Activated effector memory CD4-positive, alpha-beta T cell treated with anti-CD3 and anti-CD28 coated beads, Interleukin-2, amount 50 U/mL, for 16 hours (primary cell): Measurements from ENCODE around the gene LRRC59.
A peak's percentile ranks its signal among the peaks of the same experiment; 100 is the strongest.

Experiments
- DNase-seq: peaks from one replicate; pipeline ENCODE4 v3.0.0-alpha.2; 2020

Gene LRRC59

DNA sequence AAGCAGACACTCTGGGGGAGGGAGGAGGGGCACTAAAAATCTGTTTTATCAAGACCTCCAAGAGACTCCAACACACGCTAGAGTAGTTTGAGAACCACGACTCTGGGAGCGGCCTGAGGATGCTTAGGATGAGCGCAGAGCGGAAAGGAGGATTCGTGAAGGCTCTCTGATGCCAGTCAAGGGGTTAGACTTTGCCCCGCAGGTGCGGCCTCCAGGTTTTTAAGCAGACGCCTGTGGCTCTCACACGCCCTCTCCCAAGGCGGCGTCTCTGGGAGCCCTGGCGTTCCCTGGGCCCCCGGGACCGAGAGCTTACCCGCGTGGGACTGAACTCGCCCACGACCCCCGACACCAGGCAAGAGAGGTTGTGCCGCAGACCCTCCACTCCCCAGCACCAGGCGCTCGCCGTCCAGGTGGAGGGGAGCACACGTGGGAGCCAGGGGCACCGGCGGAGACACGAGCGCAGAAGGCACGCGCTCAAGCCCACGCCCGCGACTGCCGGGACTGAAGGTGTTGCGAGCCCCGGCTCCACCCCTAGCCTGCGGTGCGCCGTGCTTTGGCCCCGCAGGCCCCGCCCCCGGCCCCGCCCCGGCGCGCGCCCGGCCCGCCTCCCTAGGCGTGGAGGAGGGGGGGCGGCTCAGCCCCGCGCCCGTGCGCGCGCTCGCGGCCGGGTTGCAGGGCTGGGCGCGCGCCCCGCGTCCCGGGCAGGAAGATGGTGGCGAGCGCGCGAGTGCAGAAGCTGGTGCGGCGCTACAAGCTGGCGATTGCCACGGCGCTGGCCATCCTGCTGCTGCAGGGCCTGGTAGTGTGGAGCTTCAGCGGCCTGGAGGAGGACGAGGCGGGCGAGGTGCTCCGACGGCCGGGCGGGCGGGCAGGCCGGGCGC lies 51.7 kb downstream of the LRRC59 start, which contains the start of gene XYLT2:
Gene XYLT2, plus strand, starts transcription at position 695 of the 881 bp plus-strand sequence. Its CDS starts 15 bp downstream, at position 710.
- DNase-seq: peak; percentile 97

DNA sequence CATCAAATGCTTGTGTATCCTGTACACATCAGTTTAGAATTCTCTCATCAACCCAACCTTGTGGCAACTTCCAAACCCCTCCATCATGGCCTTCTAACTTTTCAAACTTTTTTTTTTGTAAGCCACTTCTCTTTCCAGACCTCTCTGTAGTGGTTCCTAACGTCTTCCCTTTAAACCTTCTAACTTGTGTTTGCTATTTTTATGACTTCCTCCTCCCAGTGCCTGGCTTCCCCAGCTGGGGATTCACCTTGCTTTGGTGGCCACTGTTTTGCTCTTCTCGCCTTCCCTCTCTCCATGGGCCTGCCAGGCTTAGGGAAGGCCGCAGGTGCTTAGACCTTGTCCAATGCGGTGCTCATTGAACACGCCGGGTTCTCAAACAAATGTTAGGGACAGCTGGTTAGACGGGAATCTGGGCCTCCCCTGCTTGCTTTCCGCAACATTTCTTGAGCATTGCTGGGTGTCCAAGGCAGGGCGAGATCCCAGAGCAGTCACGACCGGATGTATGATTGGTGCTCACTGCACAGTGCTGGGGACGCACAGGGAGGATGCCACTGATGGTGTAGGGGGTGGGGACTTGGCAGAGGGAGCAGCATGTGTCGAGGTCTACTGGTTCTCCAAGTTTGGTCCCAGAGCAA lies 52.5 kb downstream of the LRRC59 start:
- peak; percentile 62 for DNase-seq

DNA sequence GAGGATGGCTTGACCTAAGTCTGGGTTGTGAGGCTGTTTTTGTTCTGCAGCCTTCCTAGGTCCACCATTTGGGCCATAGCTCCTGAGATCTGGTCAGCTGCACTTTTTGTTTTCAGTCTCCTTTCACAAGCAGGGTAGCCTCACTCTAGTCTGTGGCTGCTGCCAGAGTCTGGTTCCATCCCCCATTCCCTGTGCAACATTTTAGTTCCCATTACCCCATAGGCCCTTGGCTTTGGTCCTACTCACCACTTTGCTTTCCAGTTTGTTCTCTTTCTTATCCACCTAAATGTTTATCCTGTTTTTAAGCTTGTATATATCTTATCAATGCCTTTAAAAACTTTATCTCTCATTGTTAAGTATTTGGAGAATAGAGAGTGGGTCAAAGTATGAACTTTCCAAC lies 57.9 kb downstream of the LRRC59 start:
- DNase-seq: peak; percentile 4

DNA sequence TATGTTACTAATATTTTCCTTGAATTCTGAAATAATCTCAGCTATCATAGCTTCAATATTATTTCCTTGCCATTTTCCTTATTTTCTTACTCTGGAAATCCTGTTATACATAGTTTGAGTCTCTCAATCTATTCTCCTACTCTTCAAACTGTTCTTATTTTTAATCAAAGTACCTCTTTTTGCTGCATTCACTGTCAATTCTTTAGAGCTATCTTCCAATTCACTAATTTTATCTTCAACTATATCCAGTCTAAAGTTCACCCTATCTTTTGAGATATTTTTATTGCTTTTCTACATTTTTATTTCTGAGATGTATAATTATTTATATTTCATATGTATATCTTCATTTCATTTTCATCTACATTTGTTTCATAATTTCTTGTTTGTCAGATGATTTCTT lies 58.7 kb downstream of the LRRC59 start:
- DNase-seq: no peak

DNA sequence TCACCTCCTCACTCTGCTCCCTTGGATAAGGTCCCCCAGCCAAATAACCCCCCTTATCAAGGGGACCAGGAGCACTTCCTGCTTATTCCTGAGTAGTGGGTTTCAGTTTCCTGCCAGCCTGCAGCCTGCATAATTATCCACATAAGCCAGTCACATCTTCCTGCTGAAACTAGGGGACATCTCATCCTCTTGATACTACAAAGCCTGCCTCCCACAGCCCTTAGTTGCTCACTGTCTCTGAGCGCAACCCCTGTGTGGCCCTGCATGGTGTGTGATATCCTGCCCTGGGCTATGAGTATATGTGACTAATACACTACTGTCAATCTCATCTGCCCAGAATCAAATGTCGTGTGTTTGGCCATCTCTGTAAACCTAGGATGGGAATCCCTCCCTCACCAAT lies 59.4 kb downstream of the LRRC59 start:
- DNase-seq: peak; percentile 22

DNA sequence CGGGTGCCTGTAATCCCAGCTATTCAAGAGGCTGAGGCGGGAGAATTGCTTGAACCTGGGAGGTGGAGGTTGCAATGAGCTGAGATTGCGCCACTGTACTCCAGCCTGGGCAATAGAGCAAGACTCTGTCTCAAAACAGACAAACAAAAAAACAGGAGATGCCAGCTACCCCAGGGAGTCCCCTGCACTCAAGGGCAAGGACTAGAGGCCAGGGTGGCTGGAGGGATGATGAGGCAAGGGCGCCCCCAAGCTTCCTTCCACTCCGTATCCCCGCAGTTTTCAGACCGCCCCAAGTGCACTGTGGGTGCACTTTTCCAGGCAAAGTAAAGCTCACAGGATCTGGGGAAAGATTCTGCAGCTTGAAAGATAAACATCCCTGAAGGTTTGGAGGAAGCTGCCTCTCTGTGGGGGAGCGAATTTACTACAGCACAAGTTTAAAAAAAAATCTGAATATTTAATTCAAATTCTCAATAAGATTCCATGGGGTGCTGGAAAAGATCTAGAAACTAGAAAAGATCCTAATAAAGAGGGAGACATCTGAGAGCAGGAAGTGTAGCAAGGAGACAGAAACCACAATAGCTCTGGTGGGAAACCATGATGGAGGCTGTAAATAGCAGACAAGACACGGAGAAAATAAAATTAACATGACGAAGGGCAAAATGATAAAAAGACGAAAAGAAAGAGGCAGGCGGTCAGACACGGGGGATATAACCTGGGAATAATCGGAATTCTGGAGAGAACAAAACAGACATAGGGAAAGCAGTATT lies 63.8 kb downstream of the LRRC59 start:
- peak; percentile 8 for DNase-seq

DNA sequence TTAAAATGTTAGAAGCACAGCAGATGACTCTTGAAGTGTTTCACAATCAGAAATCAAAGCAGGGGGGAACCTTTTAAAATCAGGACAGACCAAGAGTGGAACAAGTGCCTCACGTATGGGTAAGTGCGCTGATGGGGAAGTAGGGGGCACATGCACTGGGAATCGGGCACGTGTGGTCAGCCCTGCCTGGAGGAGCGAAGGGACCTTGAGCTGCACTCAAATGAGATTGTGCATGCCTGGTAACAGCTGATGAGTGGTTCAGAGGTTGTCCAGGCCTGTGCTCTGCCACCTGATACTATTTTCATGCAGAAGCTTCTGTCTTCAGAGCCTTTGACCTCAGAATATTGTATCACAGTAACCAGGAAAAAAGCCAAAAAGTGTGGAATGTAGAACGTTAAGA lies 65.1 kb downstream of the LRRC59 start:
- DNase-seq: peak; percentile 31
